HepG2 (cell line): ENCODE measurements around the gene KLHL28. TPM values are rescaled to one million over a fixed set of nuclear protein-coding genes. Genes with fewer than 3 reads are reported as not detected.
A peak's percentile ranks its signal among the peaks of the same experiment; 100 is the strongest.

Experiments used
- ATF7 ChIP-seq, 2 experiments: fragments of 450-650 bp in 1 of 2; sonication (generic) in 1 of 2; formaldehyde crosslinking in 1 of 2; IDR thresholded peaks; 2 replicates each; pipeline versions ENCODE4 v1.4.0 to v1.6.1; 2016 to 2020; ENCODE audit warnings: antibody characterized with exemption in 1 of 2, mild to moderate bottlenecking in 1 of 2, missing genetic modification reagents in 1 of 2
- E2F5 ChIP-seq: sonication (generic); formaldehyde crosslinking; conservative IDR thresholded peaks from 2 replicates; pipeline ENCODE4 v1.4.0; 2020; ENCODE audit warnings: missing genetic modification reagents
- HMGXB4 ChIP-seq, 2 experiments: sonication (generic) in 1 of 2; formaldehyde crosslinking in 1 of 2; IDR thresholded peaks; 2 replicates each; pipeline versions ENCODE4 v1.4.0 to v1.6.1; 2018 to 2020; ENCODE audit warnings: missing genetic modification reagents in 2 of 2, borderline replicate concordance in 1 of 2, low read depth in 1 of 2, mild to moderate bottlenecking in 1 of 2, missing biosample characterization in 1 of 2
- KDM3A ChIP-seq: IDR thresholded peaks from 2 replicates; pipeline ENCODE4 v1.6.1; 2018; ENCODE audit warnings: low read depth, missing compliant biosample characterization
- KDM5B ChIP-seq: sonication (generic); formaldehyde crosslinking; IDR thresholded peaks from 2 replicates; pipeline ENCODE4 v1.4.0; 2020; ENCODE audit warnings: missing genetic modification reagents, mild to moderate bottlenecking, borderline replicate concordance
- MEF2D ChIP-seq: sonication (generic); formaldehyde crosslinking; IDR thresholded peaks from 2 replicates; pipeline ENCODE4 v1.5.1; 2020; ENCODE audit warnings: mild to moderate bottlenecking, missing genetic modification reagents
- MXD1 ChIP-seq: sonication (generic); formaldehyde crosslinking; IDR thresholded peaks from 2 replicates; pipeline ENCODE4 v1.4.0; 2020; ENCODE audit warnings: mild to moderate bottlenecking, missing genetic modification reagents
- NFRKB ChIP-seq: fragments of 450-650 bp; IDR thresholded peaks from 2 replicates; pipeline ENCODE4 v1.6.1; 2017
- POGK ChIP-seq: sonication (generic); formaldehyde crosslinking; conservative IDR thresholded peaks from 2 replicates; pipeline ENCODE4 v1.8.0; 2022; ENCODE audit warnings: mild to moderate bottlenecking, moderate library complexity, missing genetic modification reagents
- SMAD3 ChIP-seq: sonication (generic); formaldehyde crosslinking; IDR thresholded peaks from 2 replicates; pipeline ENCODE4 v1.4.0; 2020; ENCODE audit warnings: missing genetic modification reagents
- SNAPC4 ChIP-seq: sonication (generic); formaldehyde crosslinking; IDR thresholded peaks from 2 replicates; pipeline ENCODE4 v1.4.0; 2020; ENCODE audit warnings: mild to moderate bottlenecking, missing genetic modification reagents
- SOX6 ChIP-seq, 2 experiments: fragments of 450-650 bp in 1 of 2; sonication (generic) in 1 of 2; formaldehyde crosslinking in 1 of 2; IDR thresholded peaks; 2 replicates each; pipeline versions ENCODE4 v1.4.0 to v1.6.1; 2017 to 2020; ENCODE audit warnings: antibody characterized with exemption in 1 of 2, mild to moderate bottlenecking in 1 of 2, missing genetic modification reagents in 1 of 2
- ZIK1 ChIP-seq: sonication (generic); formaldehyde crosslinking; IDR thresholded peaks from 2 replicates; pipeline ENCODE4 v1.5.0; 2020; ENCODE audit warnings: mild to moderate bottlenecking, low read depth, missing genetic modification reagents, borderline replicate concordance
- ZNF205 ChIP-seq: IDR thresholded peaks from 2 replicates; pipeline ENCODE4 v1.6.1; 2018; ENCODE audit warnings: missing biosample characterization, missing genetic modification reagents
- ZNF235 ChIP-seq: sonication (generic); formaldehyde crosslinking; IDR thresholded peaks from 2 replicates; pipeline ENCODE4 v1.8.1; 2023; ENCODE audit warnings: mild to moderate bottlenecking, missing genetic modification reagents, borderline replicate concordance
- ZNF713 ChIP-seq: sonication (generic); formaldehyde crosslinking; IDR thresholded peaks from 2 replicates; pipeline ENCODE4 v1.4.0; 2020; ENCODE audit warnings: mild to moderate bottlenecking, missing genetic modification reagents
- ZZZ3 ChIP-seq: sonication (generic); formaldehyde crosslinking; IDR thresholded peaks from 2 replicates; pipeline ENCODE4 v1.4.0; 2020; ENCODE audit warnings: missing genetic modification reagents, mild to moderate bottlenecking, borderline replicate concordance
- polyA plus RNA-seq, 8 experiments: library from polyadenylated mRNA; depleted of rRNA in 3 of 8; stranded (reverse) in 7 of 8; unstranded in 1 of 8; fragments of >200 nt; fragmentation: Illumina TruSeq in 4 of 8; extraction: Trizol in 4 of 8; gene quantifications; 2 replicates each; pipeline versions ENCODE4 v1.2.1 to v1.2.3, GENCODE V29; 2011 to 2016; ENCODE audit warnings: low read depth in 4 of 8, missing spikeins in 1 of 8, mixed read lengths in 1 of 8; ENCODE audit not compliant: insufficient read depth in 1 of 8
- total RNA-seq, 5 experiments: library from RNA; depleted of rRNA; stranded (reverse); fragments of >200 nt; fragmentation: Illumina TruSeq; extraction: Trizol; gene quantifications; 2 replicates each; pipeline ENCODE4 v1.2.3, GENCODE V29; 2016; ENCODE audit warnings: low read depth in 1 of 5

Gene KLHL28
- total and polyA plus RNA-seq, 2 of the 13 experiments (the other 11 are each of a cell fraction or from before 2014, with no cell fraction given) = 3.4 to 6.6 TPM

- TF ChIP-seq MXD1 = peak; percentile 5; the same call in 1 of the 2 replicates
- TF ChIP-seq E2F5 (CRISPR knock-in tag) = no peak
- 0 out of 2 replicates have a peak, but pooled peaks have one; percentile 11 for TF ChIP-seq ZNF235 (CRISPR knock-in tag)
- no peak for TF ChIP-seq ATF7 (IDR thresholded peaks at IDR 0.05)
- TF ChIP-seq ATF7 (CRISPR knock-in tag; IDR thresholded peaks at IDR 0.05) = no peak
- TF ChIP-seq SOX6 (IDR thresholded peaks at IDR 0.05) = no peak
- 0 out of 2 replicates have a peak, but pooled peaks have one; percentile 7 for TF ChIP-seq SOX6 (CRISPR knock-in tag; IDR thresholded peaks at IDR 0.05)
- 0 out of 2 replicates have a peak, but pooled peaks have one; percentile 3 for TF ChIP-seq SNAPC4 (CRISPR knock-in tag)
- TF ChIP-seq KDM5B (CRISPR knock-in tag) = 0 out of 2 replicates have a peak, but pooled peaks have one; percentile 31
- no peak for TF ChIP-seq KDM3A (CRISPR knock-in tag)
- TF ChIP-seq NFRKB = 0 out of 2 replicates have a peak, but pooled peaks have one; percentile 13
- TF ChIP-seq ZNF205 (CRISPR knock-in tag) = no peak
- TF ChIP-seq MEF2D (CRISPR knock-in tag) = 0 out of 2 replicates have a peak, but pooled peaks have one; percentile 15
- peak in 1 of 2 experiments; percentile 9; a peak in 1 of 4 replicates for TF ChIP-seq HMGXB4 (CRISPR knock-in tag; IDR thresholded peaks at IDR 0.05; ENCODE audit: borderline replicate concordance in 1 of 2, low read depth in 1 of 2)
- no peak for TF ChIP-seq ZNF713 (CRISPR knock-in tag)
- TF ChIP-seq POGK (CRISPR knock-in tag) = 0 out of 2 replicates have a peak, but pooled peaks have one; percentile 9
- peak; percentile 13; the same call in 1 of the 2 replicates for TF ChIP-seq ZIK1 (CRISPR knock-in tag)
- no peak for TF ChIP-seq SMAD3
- TF ChIP-seq ZZZ3 (CRISPR knock-in tag) = no peak
Measured at GRCh38 chr14:44962334-44963043, 742 bp upstream of the KLHL28 start (continued).
